Dermis blood vessel endothelial cell (primary cell): ENCODE measurements around the gene TMEM134. TPM values are rescaled to one million over a fixed set of nuclear protein-coding genes. Genes with fewer than 3 reads are reported as not detected.
"Not testable (repeated sequence)": the region's sequence is repeated elsewhere in the genome, so short reads cannot be mapped to it uniquely, and the experiment has no call there.

Experiments used
- DNase-seq: peaks from one replicate; pipeline ENCODE4 v3.0.0; 2010
- total RNA-seq: library from RNA; depleted of rRNA; stranded (reverse); fragments of >200 nt; gene quantifications from 2 replicates; pipeline ENCODE4 v1.2.3, GENCODE V29; 2014

The TMEM134 gene
- total RNA-seq, 1 donor from 2014 or later = 30.6 TPM

GRCh38 chr11:67484847-67485311 lies 15.8 kb upstream of the TMEM134 start:
- no peak for DNase-seq

- no peak for DNase-seq
These were observed 15.0 kb upstream of the TMEM134 start for GRCh38 chr11:67483831-67484665.

GRCh38 chr11:67482827-67483798 lies 14.1 kb upstream of the TMEM134 start, which contains the start of gene AIP:
Gene AIP, plus strand, starts transcription at chr11:67483026. Its CDS starts 133 bp downstream, at chr11:67483159.
- peak; percentile 99 for DNase-seq

- DNase-seq = no peak
These were observed 13.3 kb upstream of the TMEM134 start for GRCh38 chr11:67482275-67482826.

GRCh38 chr11:67477344-67478050 lies 8.4 kb upstream of the TMEM134 start:
- DNase-seq = not testable (repeated sequence)

GRCh38 chr11:67476692-67477091 lies 7.6 kb upstream of the TMEM134 start:
- not testable (repeated sequence) for DNase-seq

- DNase-seq = no peak
These were observed 3.8 kb upstream of the TMEM134 start for GRCh38 chr11:67472882-67473281.

DNA sequence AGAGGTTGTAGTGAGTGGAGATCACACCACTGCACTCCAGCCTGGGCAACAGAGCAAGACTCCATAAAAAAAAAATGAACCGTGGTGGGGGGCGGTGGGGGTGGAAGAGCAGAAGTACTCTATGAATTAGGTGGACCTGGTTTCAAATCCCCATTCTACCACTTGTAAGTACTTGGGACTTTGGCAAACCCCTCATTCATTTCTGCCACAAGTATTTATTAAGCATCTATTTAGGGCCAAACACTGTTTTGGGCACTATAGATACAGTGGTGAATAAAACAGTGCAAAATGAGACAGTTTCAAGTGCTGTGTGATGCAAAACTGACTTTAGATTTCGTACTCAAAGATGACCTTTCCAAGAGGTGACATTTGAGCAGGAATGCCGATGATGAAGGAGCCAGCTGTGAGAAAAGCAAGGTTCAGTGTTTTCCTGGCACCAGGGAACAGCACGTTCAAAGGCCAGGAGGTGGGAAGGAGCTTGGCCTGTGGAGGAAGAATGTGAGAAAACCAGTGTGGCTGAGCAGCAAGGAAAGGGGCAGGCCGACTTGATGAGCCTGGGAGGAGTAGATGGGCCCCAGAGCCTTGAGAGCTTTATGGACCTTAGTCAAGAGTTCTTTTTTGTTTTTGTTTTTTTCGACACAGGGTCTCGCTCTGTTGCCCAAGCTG lies 1.4 kb upstream of the TMEM134 start:
- DNase-seq = no peak

DNA sequence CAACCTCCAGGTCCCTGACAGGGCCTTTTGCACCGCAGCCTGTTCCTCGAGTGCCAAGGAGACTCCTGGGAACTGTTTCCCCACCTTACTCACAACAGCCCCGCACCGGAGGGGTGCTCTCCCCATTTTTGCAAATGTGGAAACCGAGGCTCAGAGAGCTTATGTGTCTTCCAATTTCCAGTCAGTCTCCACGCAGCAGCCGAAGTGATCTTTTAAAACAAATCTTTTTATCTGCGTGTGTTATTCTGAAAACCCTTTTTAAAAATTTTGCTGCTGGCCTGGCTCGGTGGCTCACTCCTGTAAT lies 409 bp upstream of the TMEM134 start:
- no peak for DNase-seq

- no peak for DNase-seq
These were observed 644 bp downstream of the TMEM134 start for GRCh38 chr11:67468456-67468758.

DNA sequence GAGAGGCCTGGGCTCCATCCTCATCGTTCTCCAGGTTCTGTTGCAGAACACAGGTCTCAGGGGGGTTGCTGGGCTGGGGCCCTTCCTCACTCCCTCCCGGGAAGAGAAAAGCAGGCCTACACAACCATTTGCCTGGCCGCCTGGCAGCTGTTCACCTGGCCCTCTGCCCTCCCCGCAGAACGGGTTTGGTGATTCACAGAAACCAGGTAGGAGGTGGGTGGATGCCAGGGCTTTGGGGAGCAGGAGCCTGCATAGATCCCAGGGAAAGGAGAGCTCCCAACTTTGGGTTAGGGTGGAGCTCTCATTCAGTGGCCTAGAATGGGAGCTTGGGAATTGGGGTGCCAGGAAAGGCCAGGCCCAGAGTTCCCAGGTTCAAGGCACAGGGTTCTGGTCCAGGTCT lies 995 bp downstream of the TMEM134 start:
- no peak for DNase-seq

DNA sequence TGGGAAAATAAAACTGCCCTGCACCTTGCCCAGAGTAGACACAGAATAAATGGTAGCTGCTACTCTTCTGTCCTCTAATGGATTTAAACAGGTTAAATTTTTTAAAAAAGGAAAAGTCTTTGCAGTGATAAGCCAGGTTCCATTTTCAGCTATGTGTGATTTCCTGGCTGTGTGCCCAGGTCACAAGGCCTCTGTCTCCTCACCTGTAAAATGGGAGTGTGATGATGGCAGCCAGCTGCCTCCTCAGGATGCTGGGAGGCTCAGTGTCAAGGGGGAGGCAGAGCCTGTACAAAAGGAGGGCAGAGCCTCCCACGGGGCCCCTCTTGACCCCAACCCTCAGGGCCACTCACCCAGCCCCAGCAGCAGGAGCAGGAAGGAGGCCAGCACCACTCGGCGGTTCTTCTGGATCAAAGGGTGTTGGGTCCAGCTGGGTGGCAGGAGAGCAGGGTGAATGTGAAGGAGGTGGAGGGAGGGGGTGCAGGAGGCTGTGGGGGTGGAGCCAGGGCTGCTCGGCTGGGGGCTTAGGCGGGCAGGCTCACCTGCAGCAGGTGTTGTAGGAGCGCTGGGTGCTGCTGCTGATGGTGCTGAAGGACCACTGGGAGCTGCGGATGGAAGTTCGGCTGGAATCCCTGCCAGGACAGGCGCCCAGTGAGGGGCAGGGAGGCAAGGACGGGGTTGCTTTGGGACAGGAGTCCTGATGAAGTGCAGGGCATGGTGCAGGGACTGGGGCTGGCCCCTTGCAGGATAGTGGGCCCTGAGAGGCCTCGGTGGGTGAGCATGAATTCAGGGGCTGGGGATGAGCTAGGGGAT lies 1.9 kb downstream of the TMEM134 start:
- DNase-seq = no peak

- no peak for DNase-seq
These were observed 2.7 kb downstream of the TMEM134 start for GRCh38 chr11:67466367-67466766.

- not testable (repeated sequence) for DNase-seq
These were observed 3.5 kb downstream of the TMEM134 start for GRCh38 chr11:67465530-67465929.

DNA sequence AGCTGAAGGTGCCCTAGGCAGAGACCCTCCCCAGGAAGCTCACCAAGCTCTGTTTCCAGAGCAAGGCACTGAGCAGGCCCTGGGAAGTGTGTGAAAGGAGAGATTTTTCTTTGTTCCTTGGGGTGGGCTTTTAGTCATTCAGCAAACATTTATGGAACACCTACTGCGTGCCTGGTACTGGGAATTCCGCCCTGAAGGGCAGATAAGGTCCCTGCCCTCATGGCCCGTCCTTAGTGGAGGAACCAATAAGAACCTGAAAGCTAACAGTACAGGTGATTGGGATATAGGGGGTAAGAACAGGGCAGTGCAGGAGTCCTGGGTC lies 3.9 kb downstream of the TMEM134 start:
- no peak for DNase-seq

- DNase-seq = peak; percentile 88
These were observed 4.5 kb downstream of the TMEM134 start for GRCh38 chr11:67464411-67465188.

DNA sequence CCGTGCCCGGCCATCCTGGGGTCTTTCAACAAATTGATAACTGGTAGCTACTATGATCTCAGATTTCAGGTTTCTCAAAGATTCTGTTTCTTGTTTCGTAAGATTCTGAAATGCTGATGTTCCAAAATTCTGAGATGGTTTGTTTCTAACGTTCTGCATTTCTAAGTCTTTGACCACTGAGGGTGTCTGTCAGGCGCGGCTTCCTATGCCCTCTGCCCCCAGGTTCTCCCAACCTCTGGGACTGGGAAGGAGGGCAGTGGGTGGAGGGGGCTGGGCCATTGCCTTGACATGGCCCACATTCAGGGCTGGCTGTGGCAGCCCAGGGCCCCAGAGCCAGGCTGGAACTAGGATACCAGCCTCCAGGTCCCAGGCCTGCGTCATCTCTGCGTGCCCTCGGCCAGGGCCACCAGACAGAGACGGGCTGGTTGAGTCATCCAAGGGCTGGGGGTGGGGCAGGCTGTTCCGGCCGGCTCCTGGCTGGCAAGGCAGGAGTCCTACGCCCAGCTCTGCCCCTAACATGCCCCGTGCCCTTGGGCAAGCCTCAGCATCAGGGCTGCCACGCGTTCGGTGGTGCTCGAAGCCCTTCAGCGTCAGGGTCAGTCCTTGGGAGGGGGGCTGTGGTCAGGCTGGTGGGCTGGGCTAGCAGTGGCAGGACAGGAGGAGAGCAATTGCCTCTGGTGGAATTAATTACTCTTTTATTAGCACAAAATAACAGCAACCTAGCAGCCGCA lies 5.2 kb downstream of the TMEM134 start:
- DNase-seq = peak; percentile 74

DNA sequence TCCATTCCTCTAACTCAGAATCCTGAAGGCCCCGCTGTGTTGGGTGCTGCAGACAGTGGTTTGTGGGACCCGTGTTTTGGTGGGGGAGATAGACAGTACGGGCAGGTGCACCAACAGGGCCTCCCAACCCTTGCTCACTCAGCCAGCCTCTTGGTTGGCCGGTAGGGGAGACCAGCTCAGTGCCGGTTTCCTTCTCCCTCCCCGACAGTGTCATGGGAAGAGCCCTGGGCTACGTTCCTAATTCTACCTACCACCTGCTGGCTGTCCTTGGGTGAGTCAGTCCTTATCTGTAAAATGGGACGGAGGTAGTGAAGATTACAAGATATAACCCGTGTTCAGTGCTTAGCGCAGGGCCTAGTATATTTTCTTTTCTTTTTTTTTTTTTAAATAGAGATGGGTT lies 5.9 kb downstream of the TMEM134 start:
- DNase-seq = no peak

GRCh38 chr11:67458266-67458665 lies 10.8 kb downstream of the TMEM134 start:
- no peak for DNase-seq

GRCh38 chr11:67457453-67457852 lies 11.6 kb downstream of the TMEM134 start:
- DNase-seq = no peak
